GM12865 (cell line): ENCODE data around the gene FUT7.

Source experiments
- DNase-seq: peaks from one replicate; pipeline ENCODE4 v3.0.0; 2010; ENCODE audit warnings: low read depth
- H3K4me3 ChIP-seq: 2 replicates; pipeline ENCODE4 v1.5.1; 2011; ENCODE audit warnings: mild to moderate bottlenecking, low read depth, low read length, control low read depth
- TF ChIP-seq, protein P1 (sequence below): IDR thresholded peaks from 2 replicates; pipeline ENCODE4 v1.5.1; 2011; ENCODE audit warnings: low read length, control low read depth, low read depth, inconsistent platforms; ENCODE audit not compliant: insufficient read depth; ENCODE audit errors: missing control alignments

FUT7 gene

DNA sequence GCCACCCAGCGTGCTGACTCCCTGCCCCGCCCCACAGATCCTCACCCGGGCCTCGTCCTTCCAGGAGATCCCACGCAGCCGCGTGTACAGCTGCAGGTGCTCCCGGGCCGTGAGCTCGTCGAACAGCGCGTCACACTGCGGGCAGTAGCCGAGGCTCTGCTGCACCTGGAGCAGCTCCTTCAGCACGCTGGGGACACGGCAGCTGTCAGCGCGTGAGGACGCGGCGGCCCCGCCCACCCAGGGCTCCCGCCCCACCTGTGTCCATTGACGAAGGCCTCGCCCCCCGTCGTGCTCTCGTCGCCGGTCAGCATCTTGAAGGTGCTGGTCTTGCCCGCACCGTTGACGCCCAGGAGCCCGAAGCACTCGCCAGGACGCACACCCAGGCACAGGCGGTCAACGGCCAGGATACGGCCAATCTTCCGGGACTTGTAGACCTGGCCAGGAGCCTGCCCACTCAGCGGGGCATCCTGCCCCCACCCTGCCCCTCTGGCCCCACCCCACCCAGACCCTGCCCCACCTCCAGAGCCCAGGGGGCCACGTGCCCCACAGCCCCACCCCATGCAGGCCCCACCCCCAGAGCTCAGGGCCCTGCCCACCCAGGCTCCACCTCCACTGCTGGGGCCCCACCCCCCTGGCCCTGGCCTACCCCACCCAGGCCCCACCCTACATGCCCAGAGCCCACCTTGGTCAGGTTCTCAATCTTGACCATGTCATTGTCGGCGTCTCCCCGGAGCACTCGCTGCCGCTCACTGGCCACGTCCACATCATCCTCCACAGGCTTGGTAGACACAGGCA lies 21.8 kb downstream of the FUT7 start:
- TF ChIP-seq, protein P1, sequence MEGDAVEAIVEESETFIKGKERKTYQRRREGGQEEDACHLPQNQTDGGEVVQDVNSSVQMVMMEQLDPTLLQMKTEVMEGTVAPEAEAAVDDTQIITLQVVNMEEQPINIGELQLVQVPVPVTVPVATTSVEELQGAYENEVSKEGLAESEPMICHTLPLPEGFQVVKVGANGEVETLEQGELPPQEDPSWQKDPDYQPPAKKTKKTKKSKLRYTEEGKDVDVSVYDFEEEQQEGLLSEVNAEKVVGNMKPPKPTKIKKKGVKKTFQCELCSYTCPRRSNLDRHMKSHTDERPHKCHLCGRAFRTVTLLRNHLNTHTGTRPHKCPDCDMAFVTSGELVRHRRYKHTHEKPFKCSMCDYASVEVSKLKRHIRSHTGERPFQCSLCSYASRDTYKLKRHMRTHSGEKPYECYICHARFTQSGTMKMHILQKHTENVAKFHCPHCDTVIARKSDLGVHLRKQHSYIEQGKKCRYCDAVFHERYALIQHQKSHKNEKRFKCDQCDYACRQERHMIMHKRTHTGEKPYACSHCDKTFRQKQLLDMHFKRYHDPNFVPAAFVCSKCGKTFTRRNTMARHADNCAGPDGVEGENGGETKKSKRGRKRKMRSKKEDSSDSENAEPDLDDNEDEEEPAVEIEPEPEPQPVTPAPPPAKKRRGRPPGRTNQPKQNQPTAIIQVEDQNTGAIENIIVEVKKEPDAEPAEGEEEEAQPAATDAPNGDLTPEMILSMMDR, result no peak
- H3K4me3 ChIP-seq, result no peak overlapping the region
- DNase-seq, result no peak

DNA sequence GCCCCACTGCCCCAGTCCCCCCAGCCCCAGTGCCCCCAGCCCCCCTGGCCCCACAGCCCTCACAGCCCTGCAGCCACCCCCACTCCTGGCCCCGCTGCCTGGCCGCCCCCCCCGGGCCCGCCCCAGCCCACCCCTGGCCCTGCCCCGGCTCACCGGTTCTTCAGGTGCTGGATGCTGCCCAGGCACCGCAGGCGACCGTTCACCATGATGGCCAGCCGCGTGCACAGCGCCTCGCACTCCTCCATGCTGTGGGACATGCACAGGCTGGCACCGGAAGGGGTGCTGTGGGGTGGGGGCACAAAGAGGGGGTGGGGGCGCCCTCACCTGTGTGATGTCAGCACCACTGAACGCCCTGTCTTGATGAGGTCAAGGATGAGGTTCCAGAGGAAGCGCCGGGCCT lies 22.7 kb downstream of the FUT7 start:
- TF ChIP-seq, protein P1, result no peak
- no peak for DNase-seq
- H3K4me3 ChIP-seq, result no peak overlapping the region

DNA sequence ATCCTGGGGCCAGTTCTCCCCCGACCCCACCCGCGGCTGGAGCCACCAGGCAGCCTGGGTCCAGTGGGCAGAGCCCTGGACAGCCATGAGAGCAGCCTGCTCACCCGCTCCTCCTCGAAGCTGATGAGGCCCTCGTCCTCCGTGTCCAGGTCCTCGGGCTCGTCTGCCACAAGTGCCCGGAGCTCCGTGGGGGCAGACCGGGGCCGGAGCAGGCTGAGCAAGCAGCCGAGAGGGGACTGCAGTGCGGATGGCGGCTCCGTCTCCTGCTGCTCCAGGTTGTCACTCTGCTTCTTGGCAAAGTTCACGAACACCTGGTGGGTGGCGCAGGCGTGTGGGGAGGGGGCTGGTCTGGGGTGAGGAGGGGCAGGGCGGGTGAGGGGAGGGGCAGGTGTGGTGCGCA lies 23.6 kb downstream of the FUT7 start:
- DNase-seq, result no peak
- no peak overlapping the region for H3K4me3 ChIP-seq
- TF ChIP-seq, protein P1, result no peak

DNA sequence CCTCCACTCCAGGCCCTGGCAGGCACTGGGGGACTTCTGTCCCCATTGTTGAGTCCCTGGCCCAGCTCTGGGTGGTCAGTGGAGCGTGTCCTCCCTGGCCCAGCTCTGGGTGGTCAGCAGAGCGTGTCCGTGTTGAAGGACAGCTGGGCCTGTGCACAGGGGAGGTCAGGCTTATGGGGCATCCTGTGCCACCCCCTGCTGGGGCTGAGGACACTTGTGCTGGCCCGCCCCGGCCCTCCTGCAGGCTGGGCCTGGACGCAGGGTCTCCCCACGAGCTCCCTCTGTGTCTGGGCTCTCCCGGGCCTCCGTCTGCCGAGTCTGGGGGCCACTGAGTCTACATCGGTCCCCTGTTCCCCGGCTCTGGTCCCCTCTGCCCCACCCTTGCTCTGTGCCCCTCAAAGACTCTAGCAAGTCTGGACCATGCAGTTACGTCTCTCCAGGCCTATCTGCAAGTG lies 24.0 kb downstream of the FUT7 start:
- DNase-seq, result no peak
- TF ChIP-seq, protein P1, result no peak
- no peak overlapping the region for H3K4me3 ChIP-seq

DNA sequence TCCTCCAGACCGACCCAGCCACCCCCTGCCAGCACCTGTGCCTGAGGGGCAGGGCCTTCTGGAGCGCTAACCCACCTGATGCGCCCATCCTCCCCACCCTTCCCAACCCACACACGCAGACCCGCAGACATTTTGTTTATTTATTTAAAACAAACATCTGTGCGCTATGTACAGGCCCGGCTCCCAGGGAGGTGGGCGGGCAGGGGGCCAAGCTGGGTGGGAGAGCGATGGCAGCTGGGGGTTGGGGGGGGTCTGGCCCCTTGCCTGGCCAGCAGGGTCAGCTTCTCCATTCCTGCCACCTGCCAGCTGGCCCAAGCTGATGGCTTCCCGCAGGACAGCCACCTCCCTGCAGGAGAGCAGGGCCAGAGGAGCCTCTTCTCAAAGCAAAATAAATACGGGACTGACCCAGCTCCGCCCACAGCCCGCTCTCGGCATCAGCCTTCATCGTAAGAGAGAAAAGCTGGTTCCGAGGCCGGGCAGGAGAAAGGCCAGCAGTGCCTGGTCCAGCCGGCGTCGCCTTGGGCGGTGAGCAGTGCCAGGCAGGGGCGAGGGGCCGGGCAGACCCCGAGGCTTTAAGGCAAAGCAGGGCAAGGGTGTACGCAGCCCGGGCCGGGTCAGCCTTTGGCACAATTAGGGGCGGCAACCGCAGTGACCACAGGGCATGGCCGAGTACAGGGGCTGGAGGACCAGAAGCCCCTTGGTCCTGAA lies 24.6 kb downstream of the FUT7 start:
- no peak overlapping the region for H3K4me3 ChIP-seq
- no peak for DNase-seq
- TF ChIP-seq, protein P1, result no peak

DNA sequence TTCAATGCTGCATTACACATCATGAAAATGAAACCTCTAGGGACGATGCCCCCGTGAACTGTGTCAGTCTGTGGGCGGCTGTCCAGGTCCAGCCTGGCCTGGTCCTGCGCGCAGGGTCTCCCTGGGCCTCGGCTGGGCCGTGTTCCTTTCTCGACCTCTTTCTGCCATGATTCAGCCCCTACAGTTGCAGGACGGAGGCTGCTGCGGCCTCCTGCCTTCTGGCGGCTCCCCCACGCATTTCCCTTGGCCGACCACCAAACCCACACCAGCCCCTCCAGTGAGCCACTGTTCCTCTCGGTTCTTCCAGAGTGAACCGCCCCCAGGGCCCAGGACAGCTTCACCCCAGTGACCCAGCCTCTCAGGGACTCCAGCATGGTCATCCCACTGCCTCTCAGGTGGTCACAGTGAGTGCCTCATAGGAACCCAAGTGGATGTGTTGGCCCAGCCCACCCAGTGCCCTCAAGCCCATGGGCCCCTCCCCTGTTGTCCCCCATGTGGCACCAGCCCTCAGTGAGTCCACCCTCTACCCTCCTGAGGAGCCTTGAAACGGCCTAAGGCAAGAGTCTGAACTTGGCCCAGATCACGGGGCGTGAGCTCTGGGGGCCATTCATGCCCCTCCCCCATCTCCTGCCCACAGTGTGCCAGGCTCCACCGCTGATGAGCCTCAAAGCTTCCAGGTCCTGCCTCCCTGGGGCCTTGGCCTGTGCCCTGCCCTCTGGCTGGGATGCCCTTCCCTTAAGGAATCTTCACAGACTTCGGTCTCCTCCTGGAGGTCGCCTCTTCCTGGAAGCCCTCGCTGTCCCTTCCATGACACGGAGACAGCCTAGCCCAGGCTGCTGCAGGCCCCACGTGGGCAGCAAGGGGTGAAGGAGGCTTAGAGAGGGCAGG lies 25.5 kb downstream of the FUT7 start:
- DNase-seq, result no peak
- no peak overlapping the region for H3K4me3 ChIP-seq
- TF ChIP-seq, protein P1, result no peak
